Amniotic epithelial cell (primary cell): ENCODE measurements around the gene ZNF629.
A peak's percentile ranks its signal among the peaks of the same experiment; 100 is the strongest.

Source experiments
- DNase-seq: peaks from one replicate; pipeline ENCODE4 v3.0.0-alpha.2; 2010; ENCODE audit warnings: low read depth

The ZNF629 gene

DNA sequence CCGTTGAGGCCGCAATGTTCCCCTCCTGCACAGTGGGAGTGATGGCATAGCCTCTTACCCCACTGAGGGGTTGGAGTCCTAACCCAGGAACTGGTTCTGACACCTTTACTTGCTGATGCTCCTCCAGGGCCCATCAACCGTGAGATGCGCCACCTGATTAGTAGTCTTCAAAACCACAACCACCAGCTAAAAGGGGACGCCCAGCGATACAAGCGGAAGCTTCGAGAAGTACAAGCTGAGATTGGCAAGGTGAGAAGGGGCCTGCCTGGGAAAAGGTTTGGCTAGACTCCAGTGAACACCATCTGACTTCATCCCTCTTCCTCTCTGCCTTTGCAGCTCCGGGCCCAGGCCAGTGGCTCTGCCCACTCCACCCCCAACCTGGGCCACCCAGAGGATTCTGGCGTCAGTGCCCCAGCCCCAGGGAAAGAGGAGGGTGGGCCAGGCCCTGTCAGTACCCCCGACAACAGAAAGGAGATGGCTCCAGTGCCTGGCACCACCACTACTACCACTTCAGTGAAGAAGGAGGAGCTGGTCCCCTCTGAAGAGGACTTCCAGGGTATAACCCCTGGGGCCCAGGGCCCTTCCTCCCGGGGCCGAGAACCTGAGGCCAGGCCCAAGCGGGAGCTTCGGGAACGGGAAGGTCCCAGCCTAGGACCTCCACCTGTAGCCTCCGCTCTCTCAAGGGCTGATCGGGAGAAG, 19.1 kb downstream of the ZNF629 start:
- no peak for DNase-seq

DNA sequence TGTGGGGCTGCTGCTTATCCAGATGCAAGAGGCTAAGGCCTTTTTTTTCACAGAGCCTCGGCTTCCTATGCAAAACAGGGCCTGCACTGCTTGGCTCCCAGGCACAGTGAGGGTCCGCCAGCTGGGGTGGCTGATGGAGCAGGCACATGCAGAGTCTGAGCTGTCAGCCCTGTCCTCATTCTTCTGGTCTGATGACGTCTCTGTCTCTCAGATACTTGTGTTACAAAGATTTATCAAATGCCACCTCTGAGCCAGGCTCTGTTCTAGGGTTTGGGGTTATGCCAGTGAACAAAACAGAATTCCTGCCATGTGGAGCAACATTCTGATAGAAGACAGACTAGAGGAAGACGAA, 20.1 kb downstream of the ZNF629 start:
- DNase-seq = peak; percentile 32

DNA sequence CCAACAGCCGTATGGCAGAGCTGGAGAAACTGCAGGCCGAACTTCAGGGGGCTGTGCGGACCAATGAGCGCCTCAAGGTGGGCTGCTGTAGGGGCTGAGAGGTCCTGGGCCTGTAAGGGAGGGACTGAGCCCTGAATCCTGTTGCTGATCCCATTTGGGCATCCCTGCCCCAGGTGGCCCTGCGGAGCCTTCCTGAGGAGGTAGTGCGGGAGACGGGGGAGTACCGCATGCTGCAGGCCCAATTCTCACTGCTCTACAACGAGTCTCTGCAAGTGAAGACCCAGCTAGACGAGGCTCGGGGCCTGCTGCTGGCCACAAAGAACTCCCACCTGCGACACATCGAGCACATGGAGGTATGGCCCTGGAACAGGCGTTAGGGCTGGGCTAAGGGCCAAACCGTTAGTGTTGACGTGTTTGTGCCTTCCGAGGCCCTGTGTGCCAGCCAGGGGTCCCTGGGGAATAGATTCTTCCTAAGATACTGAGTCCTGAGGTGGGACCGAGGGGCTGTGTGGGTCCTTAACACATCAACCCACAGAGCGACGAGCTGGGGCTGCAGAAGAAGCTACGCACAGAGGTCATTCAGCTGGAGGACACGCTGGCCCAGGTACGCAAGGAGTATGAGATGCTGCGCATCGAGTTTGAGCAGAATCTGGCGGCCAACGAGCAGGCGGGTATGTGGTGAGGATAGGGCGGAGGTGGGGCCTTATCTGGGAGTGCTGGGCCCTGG, 20.6 kb downstream of the ZNF629 start:
- no peak for DNase-seq

DNA sequence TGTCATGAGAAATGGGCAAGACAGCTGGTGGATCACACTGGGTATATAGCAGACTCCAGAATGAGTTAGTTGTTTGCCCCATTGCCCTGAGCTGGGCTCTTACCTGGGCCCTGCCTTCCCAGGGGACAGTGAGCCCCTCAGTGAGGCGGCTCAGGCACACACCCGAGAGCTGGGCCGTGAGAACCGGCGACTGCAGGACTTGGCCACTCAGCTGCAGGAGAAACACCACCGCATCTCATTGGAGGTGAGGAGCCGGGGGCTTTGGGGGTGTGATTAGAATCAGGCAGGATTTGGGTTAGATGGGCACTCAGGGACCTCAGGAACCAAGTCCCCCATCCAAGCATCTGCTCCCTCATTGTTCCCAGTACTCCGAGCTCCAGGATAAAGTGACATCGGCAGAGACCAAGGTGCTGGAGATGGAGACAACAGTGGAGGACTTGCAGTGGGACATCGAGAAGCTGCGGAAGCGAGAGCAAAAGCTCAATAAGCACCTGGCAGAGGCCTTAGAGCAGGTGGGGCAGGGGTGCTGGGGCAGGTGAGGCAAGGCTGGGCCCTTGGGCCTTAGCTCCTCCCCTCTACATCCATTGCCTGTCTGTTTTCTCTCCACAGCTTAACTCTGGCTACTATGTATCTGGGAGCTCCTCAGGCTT, 22.1 kb downstream of the ZNF629 start:
- no peak for DNase-seq

DNA sequence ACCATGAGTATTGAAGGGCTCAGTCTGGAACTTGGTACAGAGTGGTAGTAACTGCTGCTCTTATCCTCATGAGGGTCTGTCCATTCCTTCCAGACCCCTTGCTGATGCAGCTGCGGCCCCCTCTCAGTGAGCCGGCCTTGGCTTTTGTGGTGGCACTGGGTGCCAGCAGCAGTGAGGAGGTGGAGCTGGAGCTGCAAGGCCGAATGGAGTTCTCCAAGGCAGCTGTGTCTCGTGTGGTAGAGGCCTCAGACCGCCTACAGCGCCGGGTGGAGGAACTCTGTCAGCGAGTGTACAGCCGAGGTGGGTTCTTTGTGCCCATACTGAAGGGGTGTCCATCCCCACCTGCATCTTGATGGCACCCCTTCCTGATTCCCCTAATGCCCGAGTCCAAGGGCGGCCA, 22.9 kb downstream of the ZNF629 start:
- DNase-seq = no peak

DNA sequence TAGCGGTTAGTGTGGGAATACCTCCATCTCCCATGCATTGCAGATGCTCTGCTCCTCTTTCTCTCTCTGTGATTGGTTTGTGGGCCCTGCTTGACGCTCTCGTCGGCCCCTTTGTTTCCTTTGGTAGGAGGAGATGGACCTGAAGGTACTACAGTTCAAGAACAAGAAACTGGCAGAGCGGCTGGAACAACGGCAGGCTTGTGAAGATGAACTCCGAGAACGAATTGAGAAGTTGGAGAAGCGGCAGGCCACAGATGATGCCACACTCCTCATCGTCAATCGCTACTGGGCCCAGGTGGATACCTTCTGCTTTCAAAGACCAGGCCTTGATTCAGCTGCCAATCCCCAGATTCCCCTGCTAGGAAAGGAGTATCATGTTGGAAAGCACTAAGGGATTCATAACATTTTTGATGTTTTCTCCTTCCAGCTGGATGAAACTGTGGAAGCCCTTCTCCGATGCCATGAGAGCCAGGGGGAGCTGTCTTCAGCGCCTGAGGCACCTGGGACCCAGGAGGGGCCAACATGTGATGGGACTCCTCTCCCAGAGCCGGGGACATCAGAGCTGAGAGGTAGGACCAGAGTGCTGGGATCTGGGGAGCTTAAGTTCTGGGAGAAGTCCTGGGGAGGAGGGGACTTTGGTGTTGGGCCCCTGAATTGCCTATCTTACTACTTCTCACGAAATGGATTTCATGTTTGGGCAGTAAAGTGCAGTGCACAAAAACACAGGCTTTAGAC, 23.8 kb downstream of the ZNF629 start:
- DNase-seq = no peak

DNA sequence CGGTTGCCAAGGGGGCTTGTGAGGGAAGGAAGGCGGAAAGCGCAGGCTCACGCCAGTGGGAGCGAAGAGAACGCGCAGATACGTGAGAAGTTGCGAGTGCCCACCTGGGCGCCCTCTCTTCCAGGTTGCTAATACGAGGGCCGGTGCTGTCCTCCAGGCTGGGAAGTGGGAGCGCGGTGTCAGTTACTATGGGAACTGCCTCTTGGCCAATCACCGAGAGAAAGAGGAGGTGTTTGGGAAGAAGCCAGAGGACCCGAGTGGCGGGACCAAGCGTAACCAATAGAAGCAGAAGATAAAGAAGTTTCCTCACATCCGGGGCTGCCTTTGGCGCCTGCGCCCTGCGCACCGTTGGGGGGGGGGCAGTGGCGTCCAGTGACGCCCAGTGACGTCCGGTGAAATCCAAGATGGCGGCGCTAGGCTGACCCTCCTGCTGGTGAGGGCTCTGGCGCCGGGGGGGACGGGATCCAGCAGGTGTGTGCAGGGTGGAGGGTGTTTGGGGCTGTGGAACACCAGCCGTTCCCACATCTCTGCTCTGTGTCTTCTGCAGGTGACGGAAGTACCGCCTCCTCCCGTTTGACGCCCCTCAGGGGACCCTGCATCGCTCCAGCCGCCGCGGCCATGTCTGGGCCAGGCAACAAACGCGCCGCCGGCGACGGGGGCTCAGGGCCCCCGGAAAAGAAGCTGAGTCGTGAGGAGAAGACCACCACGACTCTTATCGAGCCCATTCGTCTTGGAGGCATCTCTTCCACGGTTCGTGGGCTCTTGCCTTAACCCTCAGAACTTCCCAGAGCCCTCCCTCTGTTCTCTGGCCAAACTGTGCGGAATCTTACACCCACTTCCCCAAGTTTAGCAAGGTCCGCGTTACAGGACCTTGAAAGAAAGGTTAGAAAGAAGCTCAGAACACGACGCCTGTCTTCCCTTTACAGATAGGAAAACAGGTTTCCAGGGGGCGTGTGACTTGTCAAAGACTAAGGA, 24.8 kb downstream of the ZNF629 start, which contains the start of the genes CFAP119 and RNF40:
TSS of gene CFAP119 (minus strand) at position 135 of the 975 bp plus-strand sequence. CDS start 314 bp downstream, outside the sequence.
TSS of gene RNF40 (plus strand) at position 395 of the 975 bp plus-strand sequence. CDS start at position 619, 224 bp downstream.
- DNase-seq = peak; percentile 97

DNA sequence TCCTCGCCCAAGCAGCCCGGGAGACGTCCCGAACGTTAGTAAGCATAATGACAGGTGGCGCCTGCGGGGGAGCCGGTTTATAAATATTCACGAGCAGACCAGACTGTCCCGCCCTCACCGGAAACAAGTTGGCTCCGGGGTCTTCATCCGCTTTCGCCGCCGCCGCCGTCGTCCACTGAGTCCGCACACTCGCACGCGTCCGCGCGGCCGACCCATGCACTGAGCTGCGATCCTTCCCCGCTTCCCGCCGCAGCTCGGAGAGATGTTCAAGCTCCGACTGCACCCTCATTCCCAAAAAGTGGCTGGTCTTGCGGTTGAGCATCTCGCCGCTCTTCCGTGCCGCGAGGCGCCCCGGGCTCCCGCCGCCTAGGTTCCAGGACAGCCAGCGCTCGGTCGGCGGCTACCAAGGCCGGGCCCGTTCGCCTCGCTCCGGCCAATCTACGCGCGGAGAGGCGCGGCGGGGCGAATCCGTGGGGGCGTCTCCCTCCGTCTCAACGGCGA, 25.5 kb downstream of the ZNF629 start:
- DNase-seq = no peak

DNA sequence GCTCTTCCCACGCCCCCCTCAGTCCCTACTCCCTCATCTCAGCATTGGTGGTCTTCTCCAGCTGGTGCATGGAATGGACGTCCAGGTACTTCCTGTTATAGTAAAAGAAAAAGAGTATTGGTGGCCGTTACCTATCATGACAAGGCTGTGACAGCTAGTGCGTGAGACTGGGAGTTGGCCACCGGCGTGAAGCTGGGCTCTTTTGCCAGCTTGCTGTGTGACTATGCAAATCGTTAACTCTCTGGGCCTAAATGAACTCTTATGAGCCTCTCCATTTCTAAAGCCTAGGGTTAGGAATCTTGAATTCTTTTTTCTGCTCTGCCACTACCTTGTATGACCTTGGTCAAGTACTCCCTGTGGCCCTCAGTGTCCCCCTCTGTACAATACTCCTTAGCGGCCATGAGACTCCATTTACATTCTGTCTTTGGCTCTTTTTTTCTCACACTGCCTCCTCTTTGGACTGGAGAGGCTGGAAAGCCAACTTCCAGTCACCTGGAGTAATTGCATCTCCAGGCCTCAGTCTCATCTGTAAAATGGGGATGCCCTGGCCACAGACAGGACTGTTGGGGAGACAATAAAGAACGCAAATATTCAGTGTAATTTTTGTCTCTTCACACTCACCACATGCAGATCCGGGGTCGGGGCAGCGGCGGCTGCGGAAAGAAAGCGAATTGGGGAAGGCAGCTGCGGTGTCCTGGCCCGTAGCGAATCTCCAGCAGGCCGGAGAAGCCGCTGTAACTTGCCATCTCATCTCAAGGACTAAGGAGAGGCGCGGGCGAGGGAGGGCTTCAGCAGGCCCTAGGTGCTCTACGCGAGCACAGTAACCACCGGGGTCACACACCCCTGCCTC, 26.2 kb downstream of the ZNF629 start:
- no peak for DNase-seq

DNA sequence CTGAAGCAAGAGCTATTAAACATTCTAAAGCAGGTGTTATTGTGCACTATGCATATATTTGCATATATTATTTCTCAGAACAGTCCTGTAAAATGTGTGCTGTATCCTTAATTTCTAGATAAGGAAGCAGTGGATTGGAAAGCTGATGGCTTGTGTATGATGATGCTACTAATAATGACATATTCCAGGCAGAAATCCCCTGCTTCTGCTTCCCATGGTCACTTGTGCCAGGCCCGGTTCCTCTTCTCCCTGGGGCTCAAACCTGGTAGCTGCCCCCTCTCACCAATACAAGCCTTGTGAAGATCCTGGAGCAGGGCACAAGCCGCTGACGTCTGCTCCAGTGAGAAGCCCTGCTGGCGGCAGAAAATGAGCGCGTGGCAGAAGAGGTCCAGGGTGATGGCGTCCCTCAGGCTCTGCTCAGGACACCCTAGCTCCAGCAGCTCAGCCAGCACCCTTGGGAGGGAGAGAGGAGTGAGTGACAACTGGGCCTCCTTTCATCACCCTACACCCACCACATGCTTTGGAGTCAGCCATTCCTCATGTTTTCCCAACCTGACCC, 26.9 kb downstream of the ZNF629 start:
- no peak for DNase-seq

DNA sequence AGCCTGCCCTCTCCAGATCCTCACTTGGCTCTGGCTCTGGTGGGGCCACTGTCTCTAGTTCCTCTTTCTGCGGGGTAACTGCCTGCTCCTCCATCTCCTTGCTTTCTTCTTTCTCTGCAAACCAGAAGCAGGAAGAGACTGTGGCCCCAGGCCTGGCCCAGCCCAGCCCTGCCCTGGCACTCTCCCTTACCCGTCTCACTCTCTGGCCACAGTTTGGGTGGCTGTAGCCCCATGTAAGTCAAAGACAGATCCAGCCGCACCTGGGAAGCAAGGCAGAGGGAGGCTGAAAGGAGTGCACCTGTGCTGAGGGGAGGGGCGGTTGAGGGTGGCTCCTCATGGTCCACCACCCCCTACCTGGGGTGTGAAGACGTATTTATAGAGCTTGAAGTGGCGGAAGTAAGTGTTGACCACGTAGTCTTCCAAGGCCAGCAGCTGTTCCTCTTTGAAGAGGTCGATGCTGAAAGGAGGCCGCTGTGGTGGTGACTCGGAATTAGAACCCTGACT, 28.0 kb downstream of the ZNF629 start:
- DNase-seq = no peak

DNA sequence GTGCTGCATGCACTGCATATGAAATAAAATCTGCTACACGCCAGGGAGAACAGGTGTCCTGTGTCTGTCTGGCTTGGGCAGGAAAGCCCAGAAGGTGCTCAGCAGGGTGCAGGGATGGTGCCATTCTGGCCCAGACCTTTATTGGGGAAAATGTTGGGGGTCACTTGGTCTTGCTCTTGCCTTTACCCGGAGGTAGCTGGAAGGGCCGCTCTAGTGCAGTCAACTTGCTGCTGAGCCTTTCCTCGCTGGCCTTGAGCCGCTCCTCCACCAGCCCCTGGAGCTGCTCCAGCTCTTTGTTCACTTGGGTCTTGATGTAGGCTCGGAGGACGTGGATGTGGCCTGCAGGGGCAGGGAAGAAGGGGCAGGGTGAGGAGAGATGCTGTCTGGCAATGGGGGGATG, 29.7 kb downstream of the ZNF629 start:
- DNase-seq = no peak

DNA sequence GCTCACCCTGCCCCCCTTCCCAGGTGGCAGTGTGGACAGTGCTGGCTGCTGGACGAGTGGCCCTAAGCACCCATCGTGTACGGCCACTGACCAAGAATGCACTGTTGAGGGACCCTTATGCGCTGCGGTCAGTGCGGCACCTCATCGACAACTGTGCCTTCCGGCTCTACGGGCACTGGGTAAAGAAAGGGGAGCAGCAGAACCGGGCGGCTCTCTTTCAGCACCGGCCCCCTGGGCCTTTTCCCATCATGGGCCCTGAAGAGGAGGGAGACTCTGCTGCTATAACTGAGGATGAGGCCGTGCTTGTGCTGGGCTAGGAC, 30.3 kb downstream of the ZNF629 start:
- no peak for DNase-seq

DNA sequence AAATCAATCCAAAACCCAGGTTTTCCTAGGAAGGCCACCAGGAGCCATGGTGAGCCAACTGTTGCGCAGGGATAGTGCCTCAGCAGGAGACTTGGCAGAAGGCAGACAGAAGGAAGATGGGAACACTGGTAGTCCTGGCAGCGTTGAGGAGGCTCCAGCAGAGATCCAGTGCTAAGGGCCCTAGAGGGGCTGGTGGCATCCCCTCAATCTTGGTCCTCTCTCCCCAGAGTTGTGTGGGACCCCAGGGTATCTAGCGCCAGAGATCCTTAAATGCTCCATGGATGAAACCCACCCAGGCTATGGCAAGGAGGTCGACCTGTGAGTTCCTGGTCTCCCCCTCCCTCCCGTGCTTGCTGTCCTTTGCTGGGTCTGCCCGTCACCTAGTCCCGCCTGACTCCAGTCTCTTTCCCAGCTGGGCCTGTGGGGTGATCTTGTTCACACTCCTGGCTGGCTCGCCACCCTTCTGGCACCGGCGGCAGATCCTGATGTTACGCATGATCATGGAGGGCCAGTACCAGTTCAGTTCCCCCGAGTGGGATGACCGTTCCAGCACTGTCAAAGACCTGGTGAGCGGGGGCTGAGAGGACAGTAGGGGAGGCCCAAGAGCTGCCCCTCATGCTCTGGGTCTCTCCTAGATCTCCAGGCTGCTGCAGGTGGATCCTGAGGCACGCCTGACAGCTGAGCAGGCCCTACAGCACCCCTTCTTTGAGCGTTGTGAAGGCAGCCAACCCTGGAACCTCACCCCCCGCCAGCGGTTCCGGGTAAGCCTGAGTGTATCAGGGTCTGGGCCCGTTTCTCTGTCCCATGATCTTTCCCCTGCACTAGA, 30.8 kb downstream of the ZNF629 start:
- no peak for DNase-seq

DNA sequence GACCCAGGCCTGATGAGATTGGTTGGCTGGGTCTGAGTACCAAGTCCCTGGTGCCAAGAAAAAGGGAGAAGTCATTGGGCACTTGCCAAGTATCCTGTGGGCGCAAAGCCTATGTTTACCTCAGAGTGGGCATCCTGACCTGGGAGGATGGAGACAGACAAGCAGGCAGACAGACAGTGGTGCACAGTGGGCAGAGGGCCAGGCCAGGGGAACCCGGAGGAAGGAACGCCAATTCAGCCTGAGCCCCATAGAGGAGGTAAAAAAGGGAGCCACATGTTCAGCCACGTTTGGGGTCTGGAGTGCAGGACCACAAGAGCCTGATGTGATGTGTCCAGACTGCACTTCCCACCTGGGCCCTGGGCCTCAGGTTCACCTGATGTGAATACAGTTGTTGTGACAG, 33.4 kb downstream of the ZNF629 start:
- DNase-seq = no peak

DNA sequence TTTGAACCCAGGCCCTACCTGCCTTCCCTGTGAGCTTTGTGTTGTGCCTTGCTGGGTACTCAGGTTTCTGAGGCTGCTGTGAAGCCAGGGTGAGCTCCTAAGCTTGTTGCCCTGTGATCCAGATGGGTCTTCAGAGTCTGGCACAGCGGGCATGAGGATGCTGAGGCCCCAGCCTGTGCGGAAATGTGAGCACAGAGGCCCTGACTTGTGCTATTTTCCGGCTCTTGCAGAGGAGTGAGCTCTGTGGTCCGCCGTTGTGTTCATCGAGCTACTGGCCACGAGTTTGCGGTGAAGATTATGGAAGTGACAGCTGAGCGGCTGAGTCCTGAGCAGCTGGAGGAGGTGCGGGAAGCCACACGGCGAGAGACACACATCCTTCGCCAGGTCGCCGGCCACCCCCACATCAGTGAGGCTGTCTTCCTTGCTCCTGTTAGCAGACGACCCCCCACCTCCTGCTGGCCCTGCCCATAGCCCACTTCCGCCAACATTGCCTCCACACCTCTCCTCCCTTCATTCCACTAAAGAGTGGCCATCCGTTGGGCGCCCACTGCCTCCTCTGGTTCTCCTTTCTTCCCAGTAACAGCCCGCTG, 36.0 kb downstream of the ZNF629 start:
- DNase-seq = no peak

DNA sequence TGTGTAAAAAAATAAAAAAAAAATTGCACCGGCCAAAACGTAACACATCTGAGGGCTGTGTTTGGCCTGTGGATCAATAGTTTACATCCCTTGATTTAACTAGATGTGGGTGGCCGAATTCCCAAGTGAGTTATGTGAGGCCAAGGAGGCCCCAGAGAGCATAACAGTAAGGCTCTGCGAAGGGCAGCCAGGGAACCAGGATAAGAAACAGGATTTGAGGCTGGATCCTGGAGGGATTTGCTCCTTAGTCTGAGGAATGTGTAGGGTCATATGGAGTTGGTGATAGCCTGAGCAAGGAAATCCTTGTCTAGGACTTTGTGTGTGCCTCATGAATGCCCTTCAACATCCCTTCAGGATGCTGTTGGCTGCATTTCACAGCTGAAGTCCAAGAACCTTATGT, 36.8 kb downstream of the ZNF629 start:
- DNase-seq = no peak
